ENCODE measurements around the gene ATP6V0C. TPM values are rescaled to one million over a fixed set of nuclear protein-coding genes. Genes with fewer than 3 reads are reported as not detected.

The ATP6V0C gene
- total and polyA plus RNA-seq, 2 of the 13 experiments (the other 11 are each of a cell fraction or from before 2014, with no cell fraction given), result 10.4 to 20.1 TPM

- TF ChIP-seq PRPF4 (IDR thresholded peaks at IDR 0.05; ENCODE audit: low read depth, low read length, poor library complexity, severe bottlenecking) (no peak), PREB (CRISPR knock-in tag; IDR thresholded peaks at IDR 0.05) (0 out of 2 replicates have a peak, but pooled peaks have one; percentile 3), ZNF432 (CRISPR knock-in tag; IDR thresholded peaks at IDR 0.05; ENCODE audit: borderline replicate concordance) (no peak), MXD1 (CRISPR knock-in tag; IDR thresholded peaks at IDR 0.05) (no peak), ZNF275 (CRISPR knock-in tag; IDR thresholded peaks at IDR 0.05; ENCODE audit: borderline replicate concordance) (0 out of 2 replicates have a peak, but pooled peaks have one; percentile 13), DMAP1 (CRISPR knock-in tag; IDR thresholded peaks at IDR 0.05) (peak; percentile 52; the same call in 1 of the 2 replicates), ZNF263 (CRISPR knock-in tag; IDR thresholded peaks at IDR 0.05) (peak; percentile 19; the same call in 1 of the 2 replicates), ZNF777 (CRISPR knock-in tag; IDR thresholded peaks at IDR 0.05) (peak; percentile 80), ZNF687 (CRISPR knock-in tag; IDR thresholded peaks at IDR 0.05) (peak; percentile 94), SRSF1 (optimal IDR thresholded peaks at IDR 0.05; ENCODE audit: low read depth, low read length) (peak; percentile 26), HDAC2 (CRISPR knock-in tag; IDR thresholded peaks at IDR 0.05) (peak; percentile 31; the same call in 1 of the 2 replicates), TEAD3 (CRISPR knock-in tag; optimal IDR thresholded peaks at IDR 0.05; ENCODE audit: borderline replicate concordance) (peak; percentile 66), TBX2 (CRISPR knock-in tag; IDR thresholded peaks at IDR 0.05; ENCODE audit: borderline replicate concordance) (0 out of 2 replicates have a peak, but pooled peaks have one; percentile 15), ARID5B (CRISPR knock-in tag; IDR thresholded peaks at IDR 0.05) (0 out of 2 replicates have a peak, but pooled peaks have one; percentile 20), ZNF660 (CRISPR knock-in tag; IDR thresholded peaks at IDR 0.05; ENCODE audit: borderline replicate concordance, low read depth) (no peak), ZFP36L1 (CRISPR knock-in tag; IDR thresholded peaks at IDR 0.05) (0 out of 2 replicates have a peak, but pooled peaks have one; percentile 32)
These were observed 41.9 kb upstream of the ATP6V0C start (continued) for GRCh38 chr16:2471653-2472487.
